ENCODE results near the gene PRPH.

The PRPH gene

DNA sequence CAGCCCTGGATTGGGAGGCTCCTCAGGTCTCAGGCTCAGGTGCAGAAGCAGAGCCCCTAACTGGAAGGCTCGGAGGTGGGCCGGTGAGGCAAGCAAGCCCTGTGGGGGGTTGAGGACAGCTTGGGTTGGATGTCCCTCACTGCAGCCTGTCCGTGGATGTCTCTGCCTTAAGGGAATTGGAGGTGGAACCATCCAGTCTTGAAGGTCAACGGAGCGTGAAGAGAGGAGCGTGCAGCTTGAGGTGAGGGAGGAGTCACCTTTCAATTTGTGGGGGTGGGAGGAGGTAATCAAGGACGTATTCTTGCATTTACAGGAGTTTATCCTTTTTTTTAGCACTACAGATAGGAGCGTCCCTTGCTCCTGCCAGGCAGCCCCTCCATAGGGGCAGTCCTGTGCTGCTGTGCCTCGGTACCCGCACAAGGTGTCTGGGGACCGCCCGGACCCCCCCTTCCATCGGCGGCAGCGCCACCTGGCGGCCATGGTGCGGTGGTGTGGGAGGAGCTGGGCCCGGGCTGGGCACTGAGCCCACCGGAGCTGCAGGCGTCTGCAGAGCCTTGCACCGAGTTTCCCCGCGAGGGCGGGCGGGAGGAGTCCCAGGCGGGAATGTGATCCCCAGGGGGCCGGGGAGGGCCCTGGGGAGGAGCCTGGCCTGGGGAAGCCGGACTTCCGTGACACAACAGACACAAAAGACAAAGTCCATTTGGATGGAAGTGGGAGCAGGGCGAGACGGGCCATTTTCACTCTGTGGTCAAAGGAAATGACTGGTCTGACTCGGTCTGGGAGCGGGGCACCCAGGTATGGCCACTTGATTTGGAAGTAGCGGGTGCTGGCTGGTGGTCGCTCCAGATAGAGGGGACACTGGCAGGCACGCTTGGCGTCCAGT, 52.6 kb downstream of the PRPH start:
- DNase-seq, result peak; percentile 63

All from SHP77 treated with DMSO at 0.1 percent for 48 hours (cell line).